ENCODE measurements around the gene PIGU. TPM values are rescaled to one million over a fixed set of nuclear protein-coding genes. Genes with fewer than 3 reads are reported as not detected.

The PIGU gene
- total and polyA plus RNA-seq, 4 donors = 21.7 to 38.1 (median 29.6) TPM

GRCh38 chr20:34552569-34552968, 124.3 kb downstream of the PIGU start:
- no peaks in the 10 kb centered on the region for H3K27me3 ChIP-seq (ENCODE audit: control insufficient read depth, insufficient read depth, low read length)
- WGBS (ENCODE audit: insufficient coverage) = 98% methylated on average over 6 of the region's 6 CpGs
- peaks cover 2% of the 10 kb centered on the region for H3K36me3 ChIP-seq (ENCODE audit: control insufficient read depth, insufficient read depth, low read length)

DNA sequence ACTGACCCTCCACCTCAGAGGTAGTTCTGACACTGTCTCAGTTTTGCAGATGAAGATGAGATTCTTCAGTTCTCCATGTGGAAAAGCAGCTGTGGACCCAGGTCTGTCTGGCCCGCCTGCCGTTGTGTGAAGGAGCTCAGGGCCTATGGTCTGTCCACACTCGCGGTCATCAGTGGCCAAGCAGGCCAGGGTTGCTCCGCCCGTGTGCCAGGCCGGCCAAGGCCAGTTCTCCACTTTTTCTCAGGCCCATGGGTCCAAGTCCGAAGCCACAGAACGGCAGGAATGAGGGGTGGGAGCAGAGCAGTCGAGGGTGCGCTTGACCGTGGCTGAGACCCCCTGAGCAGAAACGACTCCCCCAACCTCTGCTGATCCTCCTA, 127.0 kb downstream of the PIGU start:
- Histone ChIP-seq H3K36me3 (ENCODE audit: control insufficient read depth, insufficient read depth, low read length) (peaks cover 2% of the 10 kb centered on the region), H3K9me3 (ENCODE audit: control insufficient read depth, insufficient read depth, low read length) (no peaks in the 10 kb centered on the region), H3K4me3 (ENCODE audit: low read depth, low read length) (no peak overlapping the region), H3K27me3 (ENCODE audit: control insufficient read depth, insufficient read depth, low read length) (no peaks in the 10 kb centered on the region), H3K27ac (ENCODE audit: low read depth, low read length) (no peak overlapping the region), H3K4me1 (ENCODE audit: control insufficient read depth, insufficient read depth, low read length) (no peaks in the 10 kb centered on the region)
- no peak for DNase-seq (ENCODE audit: low read depth in 4 of 6, low spot score in 6 of 6)
- WGBS (ENCODE audit: insufficient coverage) = 87% methylated on average over 8 of the region's 13 CpGs

More at GRCh38 chr20:34552569-34552968, 124.3 kb downstream of the PIGU start:
- Histone ChIP-seq H3K27ac (ENCODE audit: low read depth, low read length) (no peak overlapping the region), H3K4me1 (ENCODE audit: control insufficient read depth, insufficient read depth, low read length) (peaks cover 2% of the 10 kb centered on the region), H3K9me3 (ENCODE audit: control insufficient read depth, insufficient read depth, low read length) (no peaks in the 10 kb centered on the region), H3K4me3 (ENCODE audit: low read depth, low read length) (no peak overlapping the region)
- DNase-seq (ENCODE audit: low read depth in 4 of 6, low spot score in 6 of 6) = no peak

- Histone ChIP-seq H3K9me3 (ENCODE audit: control insufficient read depth, insufficient read depth, low read length) (no peaks in the 10 kb centered on the region), H3K27ac (ENCODE audit: low read depth, low read length) (no peak overlapping the region), H3K27me3 (ENCODE audit: control insufficient read depth, insufficient read depth, low read length) (no peaks in the 10 kb centered on the region), H3K4me1 (ENCODE audit: control insufficient read depth, insufficient read depth, low read length) (peaks cover 3% of the 10 kb centered on the region), H3K4me3 (ENCODE audit: low read depth, low read length) (no peak overlapping the region), H3K36me3 (ENCODE audit: control insufficient read depth, insufficient read depth, low read length) (peaks cover 2% of the 10 kb centered on the region)
- DNase-seq (ENCODE audit: low read depth in 4 of 6, low spot score in 6 of 6) = peak in 1 of 6 donors; percentile 6
- WGBS (ENCODE audit: insufficient coverage) = 49% methylated on average over 15 of the region's 20 CpGs
Measured at GRCh38 chr20:34549291-34549928, 127.5 kb downstream of the PIGU start.

DNA sequence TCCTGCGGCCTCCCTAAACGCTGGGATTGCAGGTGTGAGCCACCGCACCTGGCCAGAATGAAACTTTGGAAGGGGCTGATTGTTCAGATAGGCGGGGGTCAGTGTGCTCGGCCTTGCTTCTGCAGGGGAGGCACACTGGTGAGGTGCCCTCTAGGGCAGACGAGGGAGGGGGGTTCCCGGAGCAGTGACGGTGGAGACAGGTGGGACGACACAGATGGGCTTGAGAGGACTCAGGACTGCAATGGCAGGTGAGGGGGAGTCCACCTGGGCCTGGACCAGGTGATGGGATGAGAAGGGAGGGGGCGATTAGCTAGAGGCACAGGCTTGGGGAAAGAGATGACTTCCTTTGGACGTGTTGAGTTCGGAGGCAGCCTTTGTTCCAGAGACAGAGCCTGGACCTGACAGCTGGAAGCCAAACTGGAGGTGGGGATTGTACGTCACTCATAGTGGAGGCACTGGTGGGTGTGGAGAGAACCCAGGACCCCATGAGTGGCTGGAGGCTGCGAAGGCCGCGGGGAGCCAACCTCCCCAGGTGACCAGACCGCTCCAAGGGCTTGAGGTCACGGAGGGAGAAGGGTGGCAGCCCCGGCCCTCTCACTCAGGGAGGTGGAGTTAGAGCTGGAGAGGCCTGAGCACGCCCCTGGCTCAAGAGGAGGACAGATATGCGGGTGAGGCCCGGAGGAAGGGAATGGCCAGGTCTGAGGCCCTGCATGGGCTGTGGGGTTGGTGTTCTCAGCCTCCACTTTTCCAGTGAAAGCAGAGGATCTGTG, 128.9 kb downstream of the PIGU start:
- H3K4me3 ChIP-seq (ENCODE audit: low read depth, low read length) = no peak overlapping the region
- peaks cover 9% of the 10 kb centered on the region for H3K4me1 ChIP-seq (ENCODE audit: control insufficient read depth, insufficient read depth, low read length)
- no peaks in the 10 kb centered on the region for H3K9me3 ChIP-seq (ENCODE audit: control insufficient read depth, insufficient read depth, low read length)
- H3K27me3 ChIP-seq (ENCODE audit: control insufficient read depth, insufficient read depth, low read length) = no peaks in the 10 kb centered on the region
- 93% methylated on average over 22 of the region's 22 CpGs for WGBS (ENCODE audit: insufficient coverage)
- H3K36me3 ChIP-seq (ENCODE audit: control insufficient read depth, insufficient read depth, low read length) = peaks cover 6% of the 10 kb centered on the region
- H3K27ac ChIP-seq (ENCODE audit: low read depth, low read length) = no peak overlapping the region
- no peak for DNase-seq (ENCODE audit: low read depth in 4 of 6, low spot score in 6 of 6)

GRCh38 chr20:34546751-34547181, 130.1 kb downstream of the PIGU start:
- Histone ChIP-seq H3K27ac (ENCODE audit: low read depth, low read length) (no peak overlapping the region), H3K9me3 (ENCODE audit: control insufficient read depth, insufficient read depth, low read length) (no peaks in the 10 kb centered on the region), H3K36me3 (ENCODE audit: control insufficient read depth, insufficient read depth, low read length) (peaks cover 13% of the 10 kb centered on the region), H3K27me3 (ENCODE audit: control insufficient read depth, insufficient read depth, low read length) (no peaks in the 10 kb centered on the region), H3K4me1 (ENCODE audit: control insufficient read depth, insufficient read depth, low read length) (peaks cover 9% of the 10 kb centered on the region), H3K4me3 (ENCODE audit: low read depth, low read length) (no peak overlapping the region)
- DNase-seq (ENCODE audit: low read depth in 4 of 6, low spot score in 6 of 6) = no peak
- 84% methylated on average over 11 of the region's 11 CpGs for WGBS (ENCODE audit: insufficient coverage)

DNA sequence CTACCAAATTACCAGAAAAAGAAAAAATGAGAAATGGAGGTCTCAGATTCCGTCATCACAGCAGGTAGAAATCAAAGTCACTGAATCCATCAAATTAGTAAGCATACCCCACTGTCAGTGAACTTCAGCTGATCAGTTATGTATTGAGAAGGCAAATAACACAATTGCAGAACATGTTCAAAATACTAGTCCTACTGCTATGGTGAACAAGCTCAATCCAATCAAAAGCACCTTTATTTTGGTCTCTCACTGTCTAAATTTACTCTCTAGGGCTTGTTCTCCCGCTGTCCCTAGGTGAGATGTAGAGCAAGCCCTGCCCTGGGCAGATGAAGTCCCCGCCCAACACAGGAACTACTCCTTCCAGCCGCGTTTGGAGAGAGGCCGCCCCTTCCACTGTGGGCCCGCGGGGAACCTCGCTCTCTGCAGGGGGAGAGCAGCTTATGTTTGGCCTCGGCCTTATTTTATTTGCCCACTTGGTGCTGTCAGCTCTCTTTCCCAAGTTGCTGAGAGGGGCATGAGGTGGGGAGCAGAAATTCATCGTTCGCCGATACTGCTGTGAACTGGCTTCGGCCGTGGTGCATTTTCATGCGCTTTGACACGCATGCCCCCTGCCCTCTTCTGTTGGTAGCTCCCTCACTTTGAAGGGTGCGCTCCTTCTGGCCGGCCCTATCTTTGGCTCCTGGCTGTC, 132.6 kb downstream of the PIGU start:
- H3K4me3 ChIP-seq (ENCODE audit: low read depth, low read length) = no peak overlapping the region
- peaks cover 33% of the 10 kb centered on the region for H3K36me3 ChIP-seq (ENCODE audit: control insufficient read depth, insufficient read depth, low read length)
- H3K9me3 ChIP-seq (ENCODE audit: control insufficient read depth, insufficient read depth, low read length) = no peaks in the 10 kb centered on the region
- no peak overlapping the region for H3K27ac ChIP-seq (ENCODE audit: low read depth, low read length)
- H3K27me3 ChIP-seq (ENCODE audit: control insufficient read depth, insufficient read depth, low read length) = no peaks in the 10 kb centered on the region
- H3K4me1 ChIP-seq (ENCODE audit: control insufficient read depth, insufficient read depth, low read length) = peaks cover 9% of the 10 kb centered on the region
- DNase-seq (ENCODE audit: low read depth in 4 of 6, low spot score in 6 of 6) = no peak
- 9% methylated on average over 16 of the region's 19 CpGs for WGBS (ENCODE audit: insufficient coverage)

DNA sequence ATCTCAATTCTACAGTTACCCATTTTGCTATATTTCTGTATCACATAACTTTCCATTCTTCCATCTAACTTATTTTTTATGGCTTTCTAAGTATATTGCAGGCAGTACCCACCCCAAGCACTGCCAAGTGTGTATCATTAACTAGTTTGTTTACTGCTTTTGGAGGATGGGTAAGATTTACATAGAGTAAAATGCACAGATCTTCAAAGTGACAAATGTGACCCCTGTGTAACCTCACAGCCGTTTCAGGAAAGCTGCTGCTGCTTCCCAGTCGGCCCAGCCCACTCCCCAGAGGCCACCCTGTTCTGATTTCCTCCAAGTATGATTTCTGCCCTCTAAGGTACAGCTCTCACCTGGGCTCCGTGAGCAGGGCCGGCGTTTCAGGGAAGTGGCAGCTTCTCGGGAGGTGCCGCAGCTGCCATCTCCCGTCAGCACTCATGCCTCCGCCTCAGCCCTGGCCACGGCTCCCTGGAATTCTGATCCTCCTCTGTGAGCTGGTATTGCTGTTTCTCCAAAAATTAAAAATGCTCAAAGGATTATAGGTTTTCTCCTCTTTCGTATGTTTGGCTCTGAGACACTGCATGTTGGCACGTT, 133.3 kb downstream of the PIGU start:
- DNase-seq (ENCODE audit: low read depth in 4 of 6, low spot score in 6 of 6) = no peak
- Histone ChIP-seq H3K27me3 (ENCODE audit: control insufficient read depth, insufficient read depth, low read length) (no peaks in the 10 kb centered on the region), H3K36me3 (ENCODE audit: control insufficient read depth, insufficient read depth, low read length) (peaks cover 33% of the 10 kb centered on the region), H3K4me3 (ENCODE audit: low read depth, low read length) (no peak overlapping the region), H3K9me3 (ENCODE audit: control insufficient read depth, insufficient read depth, low read length) (no peaks in the 10 kb centered on the region), H3K27ac (ENCODE audit: low read depth, low read length) (no peak overlapping the region), H3K4me1 (ENCODE audit: control insufficient read depth, insufficient read depth, low read length) (peaks cover 9% of the 10 kb centered on the region)
- WGBS (ENCODE audit: insufficient coverage) = 57% methylated on average over 10 of the region's 12 CpGs

DNA sequence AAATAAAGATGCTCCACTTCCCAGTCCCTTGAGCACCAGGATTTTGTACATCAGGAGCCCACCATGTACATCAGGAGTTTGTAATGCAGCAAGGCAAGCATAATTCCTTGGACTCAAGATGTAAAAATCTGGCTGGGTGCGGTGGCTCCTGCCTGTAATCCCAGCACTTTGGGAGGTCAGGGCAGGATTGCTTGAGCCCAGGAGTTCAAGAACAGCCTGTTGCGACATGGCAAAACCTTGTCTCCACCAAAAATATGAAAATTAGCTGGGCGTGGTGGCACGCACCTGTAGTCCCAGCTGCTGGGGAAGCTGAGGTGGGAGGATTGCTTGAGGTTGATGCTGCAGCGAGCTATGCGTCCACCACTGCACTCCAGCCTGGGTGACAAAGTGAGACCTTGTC, 134.5 kb downstream of the PIGU start:
- Histone ChIP-seq H3K4me1 (ENCODE audit: control insufficient read depth, insufficient read depth, low read length) (peaks cover 9% of the 10 kb centered on the region), H3K36me3 (ENCODE audit: control insufficient read depth, insufficient read depth, low read length) (peaks cover 39% of the 10 kb centered on the region), H3K4me3 (ENCODE audit: low read depth, low read length) (no peak overlapping the region), H3K27me3 (ENCODE audit: control insufficient read depth, insufficient read depth, low read length) (no peaks in the 10 kb centered on the region), H3K27ac (ENCODE audit: low read depth, low read length) (no peak overlapping the region), H3K9me3 (ENCODE audit: control insufficient read depth, insufficient read depth, low read length) (no peaks in the 10 kb centered on the region)
- 97% methylated on average over 6 of the region's 6 CpGs for WGBS (ENCODE audit: insufficient coverage)
- no peak for DNase-seq (ENCODE audit: low read depth in 4 of 6, low spot score in 6 of 6)

- no peaks in the 10 kb centered on the region for H3K9me3 ChIP-seq (ENCODE audit: control insufficient read depth, insufficient read depth, low read length)
- H3K36me3 ChIP-seq (ENCODE audit: control insufficient read depth, insufficient read depth, low read length) = peaks cover 44% of the 10 kb centered on the region
- no peak for DNase-seq (ENCODE audit: low read depth in 4 of 6, low spot score in 6 of 6)
- H3K4me1 ChIP-seq (ENCODE audit: control insufficient read depth, insufficient read depth, low read length) = peaks cover 9% of the 10 kb centered on the region
- no peak overlapping the region for H3K4me3 ChIP-seq (ENCODE audit: low read depth, low read length)
- 84% methylated on average over 10 of the region's 16 CpGs for WGBS (ENCODE audit: insufficient coverage)
- no peak overlapping the region for H3K27ac ChIP-seq (ENCODE audit: low read depth, low read length)
- no peaks in the 10 kb centered on the region for H3K27me3 ChIP-seq (ENCODE audit: control insufficient read depth, insufficient read depth, low read length)
Measured at GRCh38 chr20:34541917-34542316, 135.0 kb downstream of the PIGU start.

Data from spinal cord (tissue), 10 donors.